Spleen (tissue), 7 donors: Measurements from ENCODE around the gene NPFFR2.
A peak's percentile ranks its signal among the peaks of the same experiment; 100 is the strongest.

Source experiments
- CTCF ChIP-seq, 11 experiments: fragments of 200-600 bp in 7 of 11; fragments of 450-650 bp in 4 of 11; sonication (generic) in 4 of 11; IDR thresholded peaks in 8 of 11; conservative IDR thresholded peaks in 3 of 11; 1 replicate in 7 of 11; 2 replicates in 4 of 11; pipeline versions ENCODE4 v1.4.0 to v1.8.0; 2016 to 2021; ENCODE audit warnings: antibody characterized with exemption in 11 of 11, inconsistent platforms in 4 of 11, mild to moderate bottlenecking in 1 of 11
- POLR2AphosphoS5 ChIP-seq, 3 donors: sonication (generic); formaldehyde crosslinking; IDR thresholded peaks; one replicate each; pipeline ENCODE4 v1.5.1; 2017; ENCODE audit warnings: antibody characterized with exemption in 3 of 3
- donor health status: DM: no; HTN: no; CAD: no; lungs with moderate emphysema.
- donor health status: DM: no; HTN: no; CAD: no.
- donor health status: DM: no; HTN: no; CAD: no.

GRCh38 chr4:72031868-72032608, at the start of gene NPFFR2:
- TF ChIP-seq CTCF (IDR thresholded peaks at IDR 0.05 in 8 of 11, conservative IDR thresholded peaks at IDR 0.05 in 3 of 11) (no peak), POLR2AphosphoS5 (IDR thresholded peaks at IDR 0.05) (peak in 2 of 3 donors; percentile 17 to 39)
